ENCODE measurements around the gene SLC30A1.
"Not testable (repeated sequence)": the region's sequence is repeated elsewhere in the genome, so short reads cannot be mapped to it uniquely, and the experiment has no call there.

Gene SLC30A1

GRCh38 chr1:211548321-211549091 is 30.5 kb downstream of the SLC30A1 start:
- no peak for DNase-seq (ENCODE audit: low read depth)

GRCh38 chr1:211547710-211548109 is 31.3 kb downstream of the SLC30A1 start:
- no peak for DNase-seq (ENCODE audit: low read depth)

GRCh38 chr1:211546543-211546942 is 32.4 kb downstream of the SLC30A1 start:
- DNase-seq (ENCODE audit: low read depth), result no peak

- DNase-seq (ENCODE audit: low read depth), result no peak
These were observed 35.9 kb downstream of the SLC30A1 start for GRCh38 chr1:211543025-211543424.

- DNase-seq (ENCODE audit: low read depth), result no peak
These were observed 37.1 kb downstream of the SLC30A1 start for GRCh38 chr1:211541720-211542477.

GRCh38 chr1:211541278-211541677 is 37.7 kb downstream of the SLC30A1 start:
- no peak for DNase-seq (ENCODE audit: low read depth)

GRCh38 chr1:211540824-211541223 is 38.1 kb downstream of the SLC30A1 start:
- not testable (repeated sequence) for DNase-seq (ENCODE audit: low read depth)

GRCh38 chr1:211538287-211538686 is 40.7 kb downstream of the SLC30A1 start:
- DNase-seq (ENCODE audit: low read depth), result no peak

GRCh38 chr1:211537253-211537652 is 41.7 kb downstream of the SLC30A1 start:
- no peak for DNase-seq (ENCODE audit: low read depth)

- no peak for DNase-seq (ENCODE audit: low read depth)
These were observed 42.4 kb downstream of the SLC30A1 start for GRCh38 chr1:211536606-211537005.

- no peak for DNase-seq (ENCODE audit: low read depth)
These were observed 43.6 kb downstream of the SLC30A1 start for GRCh38 chr1:211535346-211535745.

GRCh38 chr1:211534545-211535291 is 44.2 kb downstream of the SLC30A1 start:
- DNase-seq (ENCODE audit: low read depth), result no peak

- DNase-seq (ENCODE audit: low read depth), result no peak
These were observed 46.9 kb downstream of the SLC30A1 start for GRCh38 chr1:211532088-211532444.

GRCh38 chr1:211531194-211532087 is 47.5 kb downstream of the SLC30A1 start:
- no peak for DNase-seq (ENCODE audit: low read depth)

- DNase-seq (ENCODE audit: low read depth), result no peak
These were observed 48.9 kb downstream of the SLC30A1 start for GRCh38 chr1:211530102-211530501.

- DNase-seq (ENCODE audit: low read depth), result no peak
These were observed 49.5 kb downstream of the SLC30A1 start for GRCh38 chr1:211529453-211529852.

GRCh38 chr1:211529011-211529410 is 50.0 kb downstream of the SLC30A1 start:
- no peak for DNase-seq (ENCODE audit: low read depth)

- DNase-seq (ENCODE audit: low read depth), result no peak
These were observed 51.1 kb downstream of the SLC30A1 start for GRCh38 chr1:211527888-211528287.

- DNase-seq (ENCODE audit: low read depth), result no peak
These were observed 52.0 kb downstream of the SLC30A1 start for GRCh38 chr1:211527006-211527405.

- DNase-seq (ENCODE audit: low read depth), result no peak
These were observed 52.9 kb downstream of the SLC30A1 start for GRCh38 chr1:211526101-211526500.

- no peak for DNase-seq (ENCODE audit: low read depth)
These were observed 53.8 kb downstream of the SLC30A1 start for GRCh38 chr1:211525101-211525676.

Data from non-pigmented ciliary epithelial cell (primary cell).